Measurements from ENCODE around the gene F5.

DNA sequence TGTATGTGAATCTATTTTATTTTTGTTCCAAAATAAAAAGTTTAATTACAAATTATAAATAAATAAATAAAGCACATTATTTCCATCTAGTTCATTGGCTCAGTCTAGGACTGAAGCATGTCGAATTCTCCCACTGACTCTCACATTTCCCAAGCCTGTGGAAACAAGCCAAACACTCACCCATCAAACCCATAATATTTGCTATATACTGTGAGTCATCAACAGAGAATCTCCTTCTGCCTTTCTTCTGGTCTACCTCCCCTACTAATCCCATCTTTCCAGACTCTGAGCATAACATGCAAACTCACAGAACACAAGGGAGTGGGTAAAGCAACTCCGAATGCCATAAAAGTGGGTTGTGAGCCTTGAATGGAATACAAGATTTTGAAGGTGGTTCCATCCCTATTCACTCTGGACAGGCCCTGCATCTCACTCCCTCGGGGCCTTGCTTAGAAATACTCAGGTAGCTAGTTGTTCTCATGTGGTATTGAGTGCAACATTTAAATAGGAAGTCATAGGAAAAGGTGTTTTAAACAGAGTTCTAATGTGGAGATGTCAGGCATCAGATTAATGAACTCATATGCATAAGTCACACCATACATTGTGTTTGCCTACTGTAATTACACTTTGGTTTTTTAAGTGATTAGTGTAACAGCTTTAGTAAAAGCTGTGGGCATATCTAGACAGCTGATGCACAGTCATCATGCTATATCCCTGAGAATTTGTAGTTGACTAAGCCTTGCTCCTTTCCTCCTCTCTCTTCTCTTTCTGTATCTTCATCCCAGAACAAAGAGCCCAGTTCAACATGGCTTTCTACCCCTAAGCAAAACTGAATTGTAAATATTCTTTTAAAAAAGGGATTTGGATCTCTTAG lies 47.0 kb downstream of the F5 start:
- TF ChIP-seq, protein P1, sequence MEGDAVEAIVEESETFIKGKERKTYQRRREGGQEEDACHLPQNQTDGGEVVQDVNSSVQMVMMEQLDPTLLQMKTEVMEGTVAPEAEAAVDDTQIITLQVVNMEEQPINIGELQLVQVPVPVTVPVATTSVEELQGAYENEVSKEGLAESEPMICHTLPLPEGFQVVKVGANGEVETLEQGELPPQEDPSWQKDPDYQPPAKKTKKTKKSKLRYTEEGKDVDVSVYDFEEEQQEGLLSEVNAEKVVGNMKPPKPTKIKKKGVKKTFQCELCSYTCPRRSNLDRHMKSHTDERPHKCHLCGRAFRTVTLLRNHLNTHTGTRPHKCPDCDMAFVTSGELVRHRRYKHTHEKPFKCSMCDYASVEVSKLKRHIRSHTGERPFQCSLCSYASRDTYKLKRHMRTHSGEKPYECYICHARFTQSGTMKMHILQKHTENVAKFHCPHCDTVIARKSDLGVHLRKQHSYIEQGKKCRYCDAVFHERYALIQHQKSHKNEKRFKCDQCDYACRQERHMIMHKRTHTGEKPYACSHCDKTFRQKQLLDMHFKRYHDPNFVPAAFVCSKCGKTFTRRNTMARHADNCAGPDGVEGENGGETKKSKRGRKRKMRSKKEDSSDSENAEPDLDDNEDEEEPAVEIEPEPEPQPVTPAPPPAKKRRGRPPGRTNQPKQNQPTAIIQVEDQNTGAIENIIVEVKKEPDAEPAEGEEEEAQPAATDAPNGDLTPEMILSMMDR (IDR thresholded peaks at IDR 0.05): no peak
- no peak for TF ChIP-seq POLR2A (IDR thresholded peaks at IDR 0.05)
